GM12878 (cell line): Measurements from ENCODE around the gene PPP1R13L. TPM values are rescaled to one million over a fixed set of nuclear protein-coding genes. Genes with fewer than 3 reads are reported as not detected.

Experiments used
- DPF2 ChIP-seq: fragments of 450-650 bp; IDR thresholded peaks from 2 replicates; pipeline ENCODE4 v1.6.1; 2017; ENCODE audit warnings: mild to moderate bottlenecking
- E2F8 ChIP-seq: fragments of 450-650 bp; IDR thresholded peaks from 2 replicates; pipeline ENCODE4 v1.6.1; 2018; ENCODE audit warnings: mild to moderate bottlenecking, low read depth, moderate library complexity; ENCODE audit not compliant: partially characterized antibody
- E4F1 ChIP-seq: fragments of 450-650 bp; IDR thresholded peaks from 2 replicates; pipeline ENCODE4 v1.6.1; 2018; ENCODE audit warnings: borderline replicate concordance, mild to moderate bottlenecking; ENCODE audit not compliant: partially characterized antibody
- GABPA ChIP-seq: IDR thresholded peaks from 2 replicates; pipeline ENCODE4 v1.6.1; 2014; ENCODE audit warnings: antibody characterized with exemption, low read depth, mild to moderate bottlenecking, inconsistent platforms
- HDAC6 ChIP-seq: fragments of 200-600 bp; sonication (generic); IDR thresholded peaks from one replicate; pipeline ENCODE4 v1.8.0; 2017; ENCODE audit warnings: antibody characterized with exemption; ENCODE audit not compliant: unreplicated experiment
- NKRF ChIP-seq: fragments of 450-650 bp; conservative IDR thresholded peaks from 2 replicates; pipeline ENCODE4 v1.6.1; 2017; ENCODE audit warnings: mild to moderate bottlenecking, moderate library complexity
- NR2C1 ChIP-seq: fragments of 450-650 bp; IDR thresholded peaks from 2 replicates; pipeline ENCODE4 v1.6.1; 2017; ENCODE audit warnings: antibody characterized with exemption, mild to moderate bottlenecking, moderate library complexity
- NR2C2 ChIP-seq: IDR thresholded peaks from 2 replicates; pipeline ENCODE4 v1.6.1; 2011; ENCODE audit warnings: borderline replicate concordance, low read depth; ENCODE audit not compliant: control insufficient read depth, insufficient read length
- NRF1 ChIP-seq: conservative IDR thresholded peaks from 2 replicates; pipeline ENCODE4 v1.6.1; 2011; ENCODE audit warnings: mild to moderate bottlenecking, low read depth, low read length, improper control_type of control experiment
- PBX3 ChIP-seq: IDR thresholded peaks from 2 replicates; pipeline ENCODE4 v1.6.1; 2011; ENCODE audit warnings: mild to moderate bottlenecking, low read depth, low read length, moderate library complexity; ENCODE audit not compliant: insufficient replicate concordance
- SIN3A ChIP-seq: IDR thresholded peaks from 2 replicates; pipeline ENCODE4 v1.6.1; 2012; ENCODE audit warnings: low read depth, low read length, improper control_type of control experiment
- SP1 ChIP-seq: IDR thresholded peaks from one replicate; pipeline ENCODE4 v1.6.1; 2011; ENCODE audit warnings: low read depth, low read length
- SUPT20H ChIP-seq: IDR thresholded peaks from 2 replicates; pipeline ENCODE4 v1.6.1; 2011; ENCODE audit warnings: low read depth, mild to moderate bottlenecking, low read length, moderate library complexity, borderline replicate concordance; ENCODE audit not compliant: control insufficient read depth
- YY1 ChIP-seq: IDR thresholded peaks from 2 replicates; pipeline ENCODE4 v1.6.1; 2011; ENCODE audit warnings: low read depth, mild to moderate bottlenecking, low read length
- ZBTB40 ChIP-seq: fragments of 450-650 bp; IDR thresholded peaks from 2 replicates; pipeline ENCODE4 v1.6.1; 2016; ENCODE audit warnings: mild to moderate bottlenecking, moderate library complexity, borderline replicate concordance
- ZNF207 ChIP-seq: fragments of 450-650 bp; IDR thresholded peaks from 2 replicates; pipeline ENCODE4 v1.6.1; 2014; ENCODE audit warnings: antibody characterized with exemption, mild to moderate bottlenecking, borderline replicate concordance
- polyA plus RNA-seq, 11 experiments: library from polyadenylated mRNA; depleted of rRNA in 4 of 11; unstranded in 6 of 11; stranded (reverse) in 5 of 11; fragments of >200 nt; fragmentation: Nextera tagmentation in 4 of 11; fragmentation: Illumina TruSeq in 1 of 11; extraction: Ambion mirVana in 4 of 11; extraction: Trizol in 1 of 11; gene quantifications; 1 replicate in 1 of 11; 2 replicates in 10 of 11; pipeline versions ENCODE4 v1.2.1 to v1.2.3, GENCODE V29; 2011 to 2016; ENCODE audit warnings: inconsistent platforms in 2 of 11, missing spikeins in 2 of 11, low read depth in 1 of 11
- total RNA-seq, 4 experiments: library from RNA; depleted of rRNA in 3 of 4; stranded (reverse); fragments of >200 nt in 3 of 4; fragmentation: Illumina TruSeq in 1 of 4; extraction: Trizol in 1 of 4; gene quantifications; 2 replicates each; pipeline versions ENCODE4 v1.2.1 to v1.2.3, GENCODE V29; 2013 to 2021

The PPP1R13L gene
- total and polyA plus RNA-seq, 10 of the 15 experiments (the other 5 are each of a cell fraction or from before 2014, with no cell fraction given), result 0.40 to 10.0 (median 2.5) TPM

GRCh38 chr19:45423589-45424190, 18.8 kb upstream of the PPP1R13L start, which contains the start of gene ERCC1 (continued):
- peak; percentile 40 for TF ChIP-seq E2F8
- TF ChIP-seq NR2C1, result peak; percentile 79
- no peak for TF ChIP-seq HDAC6
- no peak for TF ChIP-seq NR2C2
- peak; percentile 70 for TF ChIP-seq NKRF
- TF ChIP-seq ZNF207, result peak; percentile 72
- TF ChIP-seq ZBTB40, result peak; percentile 87
- TF ChIP-seq PBX3, result peak; percentile 93
- TF ChIP-seq SIN3A, result peak; percentile 68; the same call in 1 of the 2 replicates
- no peak for TF ChIP-seq NRF1
- 0 out of 2 replicates have a peak, but pooled peaks have one; percentile 10 for TF ChIP-seq YY1
- peak; percentile 85 for TF ChIP-seq GABPA
- TF ChIP-seq DPF2, result peak; percentile 80
- TF ChIP-seq SP1, result peak; percentile 72
- TF ChIP-seq E4F1, result no peak
- no peak for TF ChIP-seq SUPT20H
